Head of caudate nucleus (tissue), 42 donors: Measurements from ENCODE around the gene SPTBN2.

Source experiments
- DNase-seq, 42 donors: peaks; one replicate each; pipeline versions ENCODE4 v3.0.0 to v3.0.0-alpha.2; 2020 to 2021; ENCODE audit warnings: mixed read lengths in 7 of 42
- intact Hi-C: fragments of 100-400 bp; cut with DNase I; formaldehyde crosslinking; loops from one replicate; pipeline ENCODE4 v1.15.0; 2022

SPTBN2 gene

GRCh38 chr11:66708701-66709100 lies 20.3 kb downstream of the SPTBN2 start:
- intact Hi-C loops: no loop called here
- DNase-seq: no peak

- intact Hi-C loops: no loop called here
- DNase-seq: no peak
Measured at GRCh38 chr11:66708094-66708493, 20.9 kb downstream of the SPTBN2 start.

GRCh38 chr11:66707486-66707885 lies 21.5 kb downstream of the SPTBN2 start:
- no peak for DNase-seq
- intact Hi-C loops: no loop called here

GRCh38 chr11:66706989-66707388 lies 22.0 kb downstream of the SPTBN2 start:
- intact Hi-C loops: no loop called here
- DNase-seq: no peak

- intact Hi-C loops: no loop called here
- peak in 39 of 42 donors; percentile 31 to 83 (median 59) for DNase-seq
Measured at GRCh38 chr11:66705587-66706335, 23.3 kb downstream of the SPTBN2 start.

GRCh38 chr11:66704659-66705360 lies 24.2 kb downstream of the SPTBN2 start:
- no peak for DNase-seq
- intact Hi-C loops: no loop called here

GRCh38 chr11:66701432-66702240 lies 27.4 kb downstream of the SPTBN2 start:
- intact Hi-C loops: no loop called here
- no peak for DNase-seq

- no peak for DNase-seq
- intact Hi-C loops: no loop called here
Measured at GRCh38 chr11:66700742-66701141, 28.3 kb downstream of the SPTBN2 start.

GRCh38 chr11:66700337-66700736 lies 28.7 kb downstream of the SPTBN2 start:
- no peak for DNase-seq
- intact Hi-C loops: no loop called here

- intact Hi-C loops: no loop called here
- DNase-seq: no peak
Measured at GRCh38 chr11:66698491-66698890, 30.5 kb downstream of the SPTBN2 start.

GRCh38 chr11:66697988-66698387 lies 31.0 kb downstream of the SPTBN2 start:
- DNase-seq: no peak
- intact Hi-C loops: no loop called here

- intact Hi-C loops: no loop called here
- no peak for DNase-seq
Measured at GRCh38 chr11:66696146-66696545, 32.9 kb downstream of the SPTBN2 start.

- intact Hi-C loops: loop anchor here (5.0 kb wide), 1 partner anchor 138 kb away; no protein-coding TSS in a partner anchor
- DNase-seq: peak; percentile 70 to 93 (median 86)
Measured at GRCh38 chr11:66694732-66695207, 34.2 kb downstream of the SPTBN2 start.

- DNase-seq: no peak
- intact Hi-C loops: loop anchor here (5.0 kb wide), 1 partner anchor 138 kb away; no protein-coding TSS in a partner anchor
Measured at GRCh38 chr11:66694056-66694410, 35.0 kb downstream of the SPTBN2 start.

- DNase-seq: no peak
- intact Hi-C loops: loop anchor here (5.0 kb wide), 1 partner anchor 139 kb away; no protein-coding TSS in a partner anchor
Measured at GRCh38 chr11:66693356-66694055, 35.5 kb downstream of the SPTBN2 start.

GRCh38 chr11:66692871-66693331 lies 36.1 kb downstream of the SPTBN2 start:
- intact Hi-C loops: loop anchor here (5.0 kb wide), 1 partner anchor 139 kb away; no protein-coding TSS in a partner anchor
- no peak for DNase-seq

- intact Hi-C loops: loop anchor here (5.0 kb wide), 1 partner anchor 140 kb away; no protein-coding TSS in a partner anchor
- peak in 2 of 42 donors; percentile 14 to 22 for DNase-seq
Measured at GRCh38 chr11:66692446-66692845, 36.6 kb downstream of the SPTBN2 start.

GRCh38 chr11:66691311-66691980 lies 37.6 kb downstream of the SPTBN2 start:
- intact Hi-C loops: loop anchor here (5.0 kb wide), 1 partner anchor 141 kb away; no protein-coding TSS in a partner anchor
- DNase-seq: no peak
